22Rv1 (cell line): Measurements from ENCODE around the gene CDT1.

Experiments
- H3K27ac ChIP-seq: fragments of 450-650 bp; 2 replicates; pipeline ENCODE4 v1.5.1; 2017
- CTCF ChIP-seq: fragments of 450-650 bp; IDR thresholded peaks from 2 replicates; pipeline ENCODE4 v1.5.1; 2017; ENCODE audit warnings: mild to moderate bottlenecking
- ZFX ChIP-seq: fragments of 450-650 bp; IDR thresholded peaks from 2 replicates; pipeline ENCODE4 v1.6.1; 2017; ENCODE audit warnings: antibody characterized with exemption, borderline replicate concordance

Gene CDT1

GRCh38 chr16:88839745-88840599, 36.4 kb downstream of the CDT1 start:
- TF ChIP-seq CTCF: no peak
- no peak for TF ChIP-seq ZFX
- no peak overlapping the region for H3K27ac ChIP-seq

- no peak overlapping the region for H3K27ac ChIP-seq
- TF ChIP-seq ZFX (no peak), CTCF (no peak)
These were observed 37.1 kb downstream of the CDT1 start for GRCh38 chr16:88840600-88841215.

- TF ChIP-seq ZFX (no peak), CTCF (no peak)
- H3K27ac ChIP-seq: no peak overlapping the region
These were observed 38.1 kb downstream of the CDT1 start for GRCh38 chr16:88841521-88842307.

DNA sequence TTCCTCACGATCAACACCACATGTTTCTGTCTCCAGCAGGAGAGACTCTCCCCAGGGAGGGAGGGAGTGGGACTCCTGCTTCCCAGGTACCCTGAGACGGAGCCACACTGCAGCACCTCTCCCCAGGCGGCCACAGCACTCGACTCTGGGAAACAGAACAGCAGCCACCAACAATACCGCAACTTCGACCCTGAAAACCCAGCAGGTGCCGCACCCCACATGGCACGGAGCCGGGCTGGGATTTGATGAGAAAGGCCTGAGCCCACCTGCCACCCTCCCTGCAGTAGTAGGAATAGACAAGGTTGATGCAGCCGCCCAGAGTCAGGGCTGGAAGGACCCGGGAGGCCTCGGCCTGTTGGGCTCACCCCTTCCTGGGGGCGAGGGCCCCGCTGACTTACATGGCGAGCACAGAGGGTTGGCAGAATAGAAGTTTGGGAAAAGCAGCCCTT, 38.7 kb downstream of the CDT1 start:
- TF ChIP-seq CTCF (no peak), ZFX (no peak)
- no peak overlapping the region for H3K27ac ChIP-seq

- TF ChIP-seq CTCF (no peak), ZFX (no peak)
- H3K27ac ChIP-seq: no peak overlapping the region
These were observed 39.2 kb downstream of the CDT1 start for GRCh38 chr16:88842806-88843205.

DNA sequence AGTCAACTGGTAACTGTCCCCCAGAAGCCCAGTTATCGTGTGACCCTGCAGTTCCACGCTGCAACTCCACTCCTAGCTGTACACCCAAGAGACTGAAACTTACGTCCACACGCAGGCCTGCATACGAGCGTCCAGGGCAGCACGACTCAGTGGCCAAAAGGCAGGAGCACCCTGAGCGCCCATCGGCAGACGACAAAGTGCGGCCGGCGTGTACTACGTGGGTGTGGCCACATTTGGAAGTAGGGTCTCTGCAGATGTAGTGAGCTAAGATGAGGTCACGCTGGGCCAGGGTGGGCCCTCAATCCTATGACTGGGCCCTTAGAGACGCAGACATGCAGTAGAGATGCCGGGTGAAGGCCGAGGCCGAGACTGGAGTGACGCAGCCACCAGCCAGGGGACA, 39.7 kb downstream of the CDT1 start:
- TF ChIP-seq ZFX (no peak), CTCF (no peak)

More for the DNA sequence above, 39.7 kb downstream of the CDT1 start:
- no peak overlapping the region for H3K27ac ChIP-seq
